ENCODE results near the gene SLAMF1.

SLAMF1 gene

GRCh38 chr1:160674415-160674814 lies 27.6 kb upstream of the SLAMF1 start:
- Histone ChIP-seq H3K4me3 (ENCODE audit: low read depth, low read length) (no peak overlapping the region), H3K27ac (no peak overlapping the region), H3K27me3 (ENCODE audit: insufficient read depth, low read depth, severe bottlenecking) (peaks cover 90% of the 10 kb centered on the region), H3K36me3 (no peaks in the 10 kb centered on the region), H3K9me3 (ENCODE audit: severe bottlenecking) (no peaks in the 10 kb centered on the region)
- no peak for DNase-seq
- no peak for TF ChIP-seq CTCF (IDR thresholded peaks at IDR 0.05; ENCODE audit: low read depth, low read length)

- Histone ChIP-seq H3K9me3 (ENCODE audit: severe bottlenecking) (no peaks in the 10 kb centered on the region), H3K36me3 (no peaks in the 10 kb centered on the region), H3K27me3 (ENCODE audit: insufficient read depth, low read depth, severe bottlenecking) (peaks cover 86% of the 10 kb centered on the region), H3K4me3 (ENCODE audit: low read depth, low read length) (no peak overlapping the region), H3K27ac (no peak overlapping the region)
- TF ChIP-seq CTCF (IDR thresholded peaks at IDR 0.05; ENCODE audit: low read depth, low read length): no peak
- no peak for DNase-seq
Measured at GRCh38 chr1:160672789-160673695, 26.2 kb upstream of the SLAMF1 start.

GRCh38 chr1:160671603-160672517 lies 25.0 kb upstream of the SLAMF1 start:
- DNase-seq: no peak
- Histone ChIP-seq H3K4me3 (ENCODE audit: low read depth, low read length) (no peak overlapping the region), H3K9me3 (ENCODE audit: severe bottlenecking) (no peaks in the 10 kb centered on the region), H3K36me3 (no peaks in the 10 kb centered on the region), H3K27ac (no peak overlapping the region), H3K27me3 (ENCODE audit: insufficient read depth, low read depth, severe bottlenecking) (peaks cover 89% of the 10 kb centered on the region)
- TF ChIP-seq CTCF (IDR thresholded peaks at IDR 0.05; ENCODE audit: low read depth, low read length): no peak

- H3K27me3 ChIP-seq (ENCODE audit: insufficient read depth, low read depth, severe bottlenecking): peaks cover 89% of the 10 kb centered on the region
- no peak for TF ChIP-seq CTCF (IDR thresholded peaks at IDR 0.05; ENCODE audit: low read depth, low read length)
- no peak overlapping the region for H3K4me3 ChIP-seq (ENCODE audit: low read depth, low read length)
Measured at GRCh38 chr1:160670701-160671100, 23.9 kb upstream of the SLAMF1 start.

GRCh38 chr1:160669802-160670201 lies 23.0 kb upstream of the SLAMF1 start:
- Histone ChIP-seq H3K27me3 (ENCODE audit: insufficient read depth, low read depth, severe bottlenecking) (peaks cover 89% of the 10 kb centered on the region), H3K4me3 (ENCODE audit: low read depth, low read length) (no peak overlapping the region), H3K9me3 (ENCODE audit: severe bottlenecking) (no peaks in the 10 kb centered on the region), H3K27ac (no peak overlapping the region), H3K36me3 (no peaks in the 10 kb centered on the region)
- TF ChIP-seq CTCF (IDR thresholded peaks at IDR 0.05; ENCODE audit: low read depth, low read length): no peak
- DNase-seq: no peak

More at GRCh38 chr1:160670701-160671100, 23.9 kb upstream of the SLAMF1 start:
- H3K27ac ChIP-seq: no peak overlapping the region
- H3K36me3 ChIP-seq: no peaks in the 10 kb centered on the region
- no peaks in the 10 kb centered on the region for H3K9me3 ChIP-seq (ENCODE audit: severe bottlenecking)
- DNase-seq: no peak
